Measurements from ENCODE around the gene MAOB.

DNA sequence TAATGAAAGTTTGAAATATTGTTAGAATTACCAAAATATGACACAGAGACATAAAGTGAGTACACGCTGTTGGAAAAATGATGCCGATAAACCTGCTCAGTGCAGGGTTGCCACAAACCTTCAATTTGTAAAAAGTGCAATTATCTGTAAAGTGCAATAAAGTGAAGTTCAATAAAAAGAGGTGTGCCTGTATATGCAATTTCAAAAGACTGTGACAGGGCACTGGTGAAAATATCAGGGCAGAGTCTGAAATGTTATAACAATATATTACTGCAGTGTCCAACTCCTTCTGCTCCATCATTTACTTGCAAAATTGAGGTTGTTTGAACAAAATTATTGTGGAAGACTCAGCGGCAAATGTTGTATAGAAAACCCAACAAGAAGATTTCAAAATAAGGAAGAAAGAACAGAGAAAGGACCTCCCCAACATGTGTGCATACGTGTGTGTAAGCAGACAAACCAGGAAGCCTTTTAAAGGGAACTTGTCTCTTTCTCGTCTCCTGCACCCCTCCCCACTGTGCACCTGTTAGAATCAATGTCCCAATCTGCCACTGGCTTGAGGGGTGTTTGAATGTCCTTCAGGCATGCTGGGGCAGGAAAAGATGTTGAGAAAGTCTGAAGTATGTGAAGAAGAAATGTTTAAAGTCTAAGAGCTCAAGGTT lies 96.2 kb downstream of the MAOB start:
- TF ChIP-seq, protein P1, sequence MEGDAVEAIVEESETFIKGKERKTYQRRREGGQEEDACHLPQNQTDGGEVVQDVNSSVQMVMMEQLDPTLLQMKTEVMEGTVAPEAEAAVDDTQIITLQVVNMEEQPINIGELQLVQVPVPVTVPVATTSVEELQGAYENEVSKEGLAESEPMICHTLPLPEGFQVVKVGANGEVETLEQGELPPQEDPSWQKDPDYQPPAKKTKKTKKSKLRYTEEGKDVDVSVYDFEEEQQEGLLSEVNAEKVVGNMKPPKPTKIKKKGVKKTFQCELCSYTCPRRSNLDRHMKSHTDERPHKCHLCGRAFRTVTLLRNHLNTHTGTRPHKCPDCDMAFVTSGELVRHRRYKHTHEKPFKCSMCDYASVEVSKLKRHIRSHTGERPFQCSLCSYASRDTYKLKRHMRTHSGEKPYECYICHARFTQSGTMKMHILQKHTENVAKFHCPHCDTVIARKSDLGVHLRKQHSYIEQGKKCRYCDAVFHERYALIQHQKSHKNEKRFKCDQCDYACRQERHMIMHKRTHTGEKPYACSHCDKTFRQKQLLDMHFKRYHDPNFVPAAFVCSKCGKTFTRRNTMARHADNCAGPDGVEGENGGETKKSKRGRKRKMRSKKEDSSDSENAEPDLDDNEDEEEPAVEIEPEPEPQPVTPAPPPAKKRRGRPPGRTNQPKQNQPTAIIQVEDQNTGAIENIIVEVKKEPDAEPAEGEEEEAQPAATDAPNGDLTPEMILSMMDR (IDR thresholded peaks at IDR 0.05), result no peak
- no peak for TF ChIP-seq POLR2A (IDR thresholded peaks at IDR 0.05)
